Measurements from ENCODE around the gene SMYD1.

Gene SMYD1

DNA sequence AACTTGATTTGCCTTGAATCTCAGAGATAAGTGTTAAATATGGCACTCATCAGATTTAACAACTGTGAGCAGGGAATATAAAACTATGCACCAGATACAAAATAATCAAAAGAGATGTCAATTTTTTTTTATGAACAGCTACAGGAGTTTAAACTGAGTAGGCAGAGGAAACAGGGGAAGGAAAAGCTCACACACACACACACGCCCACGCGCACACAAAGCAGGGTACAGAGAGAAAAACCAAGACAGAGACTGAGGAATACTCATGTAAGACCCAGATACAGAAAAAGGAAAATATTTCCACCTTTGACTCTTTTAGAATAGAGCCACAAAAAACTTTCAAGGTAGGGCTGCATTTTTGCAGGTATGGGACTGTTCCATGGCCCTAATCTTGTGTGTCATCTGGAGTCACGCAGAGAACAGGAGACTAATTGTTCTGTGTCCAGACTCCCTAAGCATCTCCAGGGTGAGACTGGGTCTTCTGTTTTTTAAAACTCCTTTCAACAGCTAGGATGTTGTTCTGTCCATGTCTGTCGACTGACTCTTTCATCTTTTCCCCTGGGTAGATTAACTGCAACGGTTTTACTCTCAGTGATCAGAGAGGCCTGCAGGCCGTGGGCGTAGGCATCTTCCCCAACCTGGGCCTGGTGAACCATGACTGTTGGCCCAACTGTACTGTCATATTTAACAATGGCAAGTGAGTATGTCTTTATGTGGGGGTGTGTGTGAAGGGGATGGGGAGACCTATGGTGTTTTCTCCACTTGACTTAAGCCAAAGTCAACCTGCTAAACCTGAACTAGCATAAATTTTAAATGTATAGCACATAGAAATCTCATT, 23.0 kb downstream of the SMYD1 start:
- no peak for DNase-seq

DNA sequence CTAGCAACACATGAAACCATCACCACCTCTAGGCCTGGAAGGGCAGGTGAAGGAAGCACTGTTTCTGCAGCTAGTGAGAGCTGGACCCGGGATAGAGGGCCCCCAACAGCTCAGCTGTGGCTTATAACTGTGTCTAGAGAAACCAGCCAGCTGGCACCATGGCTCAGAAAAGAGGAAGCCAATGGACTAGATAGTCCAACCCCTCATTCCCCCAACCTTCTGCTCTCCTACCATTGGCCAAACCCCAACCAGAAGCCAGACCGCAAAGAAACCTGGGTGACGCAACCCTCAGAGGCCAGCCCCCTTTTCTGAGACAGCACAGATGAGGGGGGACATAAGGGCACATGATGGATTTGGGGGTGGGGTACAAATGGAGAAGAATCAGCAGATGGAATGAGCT, 24.3 kb downstream of the SMYD1 start:
- no peak for DNase-seq

DNA sequence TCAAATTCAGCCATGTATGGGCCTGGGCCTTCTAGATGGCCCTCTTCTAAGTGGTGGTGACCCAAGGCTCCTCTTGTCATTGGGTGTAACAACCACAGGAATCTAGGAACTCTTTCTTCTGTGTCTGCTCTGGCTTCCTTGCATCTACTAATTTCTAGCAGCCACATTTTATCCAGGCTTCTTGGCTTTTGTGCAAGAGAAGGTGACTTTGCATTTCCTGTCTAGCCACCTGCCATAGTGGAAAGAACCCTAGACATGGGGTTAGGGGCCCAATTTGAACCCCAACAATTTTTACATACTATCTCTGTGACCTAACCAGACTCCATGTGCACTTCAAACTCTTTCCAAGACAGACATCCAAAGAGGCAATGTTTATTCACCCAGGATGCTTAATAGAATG, 25.1 kb downstream of the SMYD1 start:
- no peak for DNase-seq

- DNase-seq, result no peak
These were observed 27.4 kb downstream of the SMYD1 start for GRCh38 chr2:88095022-88095421.

GRCh38 chr2:88096708-88097107, 29.1 kb downstream of the SMYD1 start:
- DNase-seq, result no peak

GRCh38 chr2:88097192-88097591, 29.6 kb downstream of the SMYD1 start:
- DNase-seq, result no peak

GRCh38 chr2:88097891-88098557, 30.4 kb downstream of the SMYD1 start:
- no peak for DNase-seq

DNA sequence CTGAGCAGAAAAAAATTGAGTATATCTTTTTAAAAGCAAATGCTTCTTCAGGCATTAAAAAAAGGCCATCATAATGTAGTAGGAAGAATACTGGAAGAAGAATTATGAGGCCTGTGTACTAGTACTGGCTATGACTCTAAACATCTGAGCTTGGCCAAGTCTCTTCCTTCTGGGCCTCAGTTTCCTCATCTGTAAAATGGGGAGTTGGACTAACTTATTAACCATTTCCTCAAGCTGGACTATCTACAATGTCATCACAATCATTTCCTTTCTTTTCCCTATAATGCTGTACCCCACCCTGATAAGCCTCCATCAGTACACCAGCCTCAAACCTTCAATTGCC, 30.9 kb downstream of the SMYD1 start:
- DNase-seq, result no peak

- no peak for DNase-seq
These were observed 32.3 kb downstream of the SMYD1 start for GRCh38 chr2:88099798-88100488.

GRCh38 chr2:88100489-88100858, 32.8 kb downstream of the SMYD1 start:
- DNase-seq, result no peak

GRCh38 chr2:88108796-88109195, 41.2 kb downstream of the SMYD1 start:
- DNase-seq, result no peak

GRCh38 chr2:88110830-88111229, 43.2 kb downstream of the SMYD1 start:
- no peak for DNase-seq

- no peak for DNase-seq
These were observed 45.4 kb downstream of the SMYD1 start for GRCh38 chr2:88113069-88113468.

DNA sequence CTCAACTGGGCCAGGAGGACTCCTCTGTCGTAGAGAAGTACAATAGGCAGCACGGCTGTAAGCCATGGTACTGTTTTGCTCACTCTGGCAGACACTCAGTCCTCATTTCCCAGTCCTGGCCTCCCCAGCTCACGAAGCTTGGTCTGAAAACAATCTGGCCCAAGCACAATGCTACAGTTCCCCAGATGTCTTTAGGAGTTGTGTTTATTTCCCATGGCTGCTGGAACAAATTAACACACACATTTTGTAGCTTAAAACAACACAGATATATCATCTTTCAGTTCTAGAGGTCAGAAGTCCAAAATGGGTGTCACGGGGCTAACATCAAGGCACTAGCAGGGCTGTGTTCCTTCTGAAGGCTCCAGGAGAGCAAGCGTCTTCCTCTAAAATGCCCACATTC, 47.3 kb downstream of the SMYD1 start:
- no peak for DNase-seq

DNA sequence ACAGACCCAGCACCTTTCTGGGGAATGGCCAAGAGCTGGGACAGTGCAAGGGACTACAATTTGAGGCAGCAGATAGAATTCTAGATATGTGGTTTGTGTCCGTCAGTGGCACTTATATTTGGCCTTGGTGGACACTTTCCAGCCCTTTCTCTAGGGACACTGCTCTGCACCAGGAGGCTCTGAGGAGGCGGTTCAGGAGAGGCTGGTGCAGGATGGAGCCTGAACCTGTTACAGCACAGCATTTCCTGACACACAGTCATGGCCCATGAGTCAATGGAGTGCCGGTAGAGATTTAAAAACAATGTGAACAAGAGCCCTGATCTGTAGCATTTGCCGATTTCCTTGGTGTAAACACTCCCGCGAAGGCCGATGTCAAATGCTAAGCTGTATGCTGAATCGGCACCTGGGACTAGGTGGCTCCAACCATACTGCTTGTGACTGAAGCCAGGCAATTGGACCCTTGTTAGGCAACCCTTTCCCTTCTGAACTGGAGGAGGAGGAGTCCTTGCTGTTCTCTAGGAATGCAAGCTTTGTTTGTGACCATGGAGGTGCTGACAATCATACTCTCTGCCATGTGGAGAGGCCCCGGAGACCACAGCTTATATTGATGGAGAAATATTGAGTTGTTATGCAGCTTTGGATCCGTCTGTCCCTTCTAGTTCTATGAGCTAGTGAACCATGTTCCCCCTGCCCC, 48.3 kb downstream of the SMYD1 start:
- no peak for DNase-seq

- no peak for DNase-seq
These were observed 49.2 kb downstream of the SMYD1 start for GRCh38 chr2:88116669-88117432.

- no peak for DNase-seq
These were observed 50.3 kb downstream of the SMYD1 start for GRCh38 chr2:88117973-88118372.

DNA sequence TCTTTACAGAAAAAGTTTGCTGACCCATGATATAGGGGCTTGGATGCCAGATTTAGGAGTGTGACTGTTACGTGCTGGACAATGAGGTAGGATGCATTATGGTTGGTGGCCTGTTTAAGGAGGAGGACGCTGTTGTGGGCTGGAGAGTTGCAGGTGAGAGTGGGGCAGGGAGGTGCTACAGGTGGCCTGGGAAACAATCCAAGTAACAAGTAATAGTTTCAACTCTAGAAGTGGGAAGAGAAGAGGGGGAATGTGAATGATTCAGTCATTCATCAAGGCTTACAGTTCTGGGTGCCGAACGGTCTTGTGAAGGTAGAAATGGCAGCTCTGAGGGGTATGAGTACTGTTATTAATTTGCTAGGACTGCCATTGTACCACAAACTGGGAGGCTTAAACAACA, 54.1 kb downstream of the SMYD1 start:
- DNase-seq, result no peak

GRCh38 chr2:88122141-88122884, 54.7 kb downstream of the SMYD1 start:
- no peak for DNase-seq

GRCh38 chr2:88123164-88123974, 55.7 kb downstream of the SMYD1 start:
- DNase-seq, result no peak

Measured in activated naive CD4-positive, alpha-beta T cell (primary cell).